HepG2 (cell line): Measurements from ENCODE around the gene ZDHHC16. TPM values are rescaled to one million over a fixed set of nuclear protein-coding genes. Genes with fewer than 3 reads are reported as not detected.
A peak's percentile ranks its signal among the peaks of the same experiment; 100 is the strongest.

ENCODE experiments used
- CEBPB ChIP-seq: IDR thresholded peaks from 2 replicates; pipeline ENCODE4 v1.6.1; 2011; ENCODE audit warnings: low read depth, low read length, improper control_type of control experiment, borderline replicate concordance
- FLYWCH1 ChIP-seq: sonication (generic); formaldehyde crosslinking; IDR thresholded peaks from 2 replicates; pipeline ENCODE4 v1.8.1; 2023; ENCODE audit warnings: mild to moderate bottlenecking, missing genetic modification reagents
- FOXP4 ChIP-seq: sonication (generic); formaldehyde crosslinking; IDR thresholded peaks from 2 replicates; pipeline ENCODE4 v1.4.0; 2020; ENCODE audit warnings: missing genetic modification reagents
- KDM5A ChIP-seq: fragments of 200-600 bp; sonication (generic); IDR thresholded peaks from 2 replicates; pipeline ENCODE4 v1.7.0; 2018; ENCODE audit warnings: antibody characterized with exemption, mild to moderate bottlenecking, low read length, borderline replicate concordance
- NFYB ChIP-seq: sonication (generic); formaldehyde crosslinking; IDR thresholded peaks from 2 replicates; pipeline ENCODE4 v1.4.0; 2020; ENCODE audit warnings: missing genetic modification reagents
- NONO ChIP-seq, 2 experiments: fragments of 450-650 bp in 1 of 2; sonication (generic) in 1 of 2; formaldehyde crosslinking in 1 of 2; IDR thresholded peaks in 1 of 2; conservative IDR thresholded peaks in 1 of 2; 2 replicates each; pipeline versions ENCODE4 v1.6.1 to v1.8.0; 2017 to 2022; ENCODE audit warnings: mild to moderate bottlenecking in 1 of 2, missing genetic modification reagents in 1 of 2, moderate library complexity in 1 of 2
- NR2C2 ChIP-seq: sonication (generic); formaldehyde crosslinking; IDR thresholded peaks from 2 replicates; pipeline ENCODE4 v1.4.0; 2020; ENCODE audit warnings: missing genetic modification reagents, mild to moderate bottlenecking, moderate library complexity, borderline replicate concordance
- NR2F6 ChIP-seq, 2 experiments: IDR thresholded peaks; 2 replicates each; pipeline ENCODE4 v1.6.1; 2016; ENCODE audit warnings: antibody characterized with exemption in 1 of 2, mild to moderate bottlenecking in 1 of 2
- RBAK ChIP-seq: sonication (generic); formaldehyde crosslinking; IDR thresholded peaks from 2 replicates; pipeline ENCODE4 v1.5.1; 2020; ENCODE audit warnings: mild to moderate bottlenecking, missing genetic modification reagents
- RBFOX2 ChIP-seq: fragments of 200-400 bp; formaldehyde crosslinking; IDR thresholded peaks from 2 replicates; pipeline ENCODE4 v1.6.1; 2017; ENCODE audit warnings: low read depth, mild to moderate bottlenecking, low read length
- SPEN ChIP-seq: sonication (generic); formaldehyde crosslinking; IDR thresholded peaks from 2 replicates; pipeline ENCODE4 v1.5.1; 2020; ENCODE audit warnings: low read depth, mild to moderate bottlenecking, missing genetic modification reagents
- SRY ChIP-seq: sonication (generic); formaldehyde crosslinking; IDR thresholded peaks from 2 replicates; pipeline ENCODE4 v1.8.0; 2022; ENCODE audit warnings: mild to moderate bottlenecking, missing genetic modification reagents
- ZNF232 ChIP-seq: sonication (generic); formaldehyde crosslinking; IDR thresholded peaks from 2 replicates; pipeline ENCODE4 v1.4.0; 2020; ENCODE audit warnings: missing genetic modification reagents, borderline replicate concordance
- ZNF253 ChIP-seq: sonication (generic); formaldehyde crosslinking; IDR thresholded peaks from 2 replicates; pipeline ENCODE4 v1.8.0; 2022; ENCODE audit warnings: mild to moderate bottlenecking, missing genetic modification reagents, borderline replicate concordance
- ZNF709 ChIP-seq: sonication (generic); formaldehyde crosslinking; IDR thresholded peaks from 2 replicates; pipeline ENCODE4 v1.5.0; 2020; ENCODE audit warnings: mild to moderate bottlenecking, missing genetic modification reagents
- ZNF749 ChIP-seq: sonication (generic); formaldehyde crosslinking; IDR thresholded peaks from 2 replicates; pipeline ENCODE4 v1.8.0; 2022; ENCODE audit warnings: mild to moderate bottlenecking, missing genetic modification reagents, moderate library complexity, borderline replicate concordance
- ZNF878 ChIP-seq: sonication (generic); formaldehyde crosslinking; IDR thresholded peaks from 2 replicates; pipeline ENCODE4 v1.8.1; 2023; ENCODE audit warnings: mild to moderate bottlenecking, missing genetic modification reagents, moderate library complexity
- polyA plus RNA-seq, 8 experiments: library from polyadenylated mRNA; depleted of rRNA in 3 of 8; stranded (reverse) in 7 of 8; unstranded in 1 of 8; fragments of >200 nt; fragmentation: Illumina TruSeq in 4 of 8; extraction: Trizol in 4 of 8; gene quantifications; 2 replicates each; pipeline versions ENCODE4 v1.2.1 to v1.2.3, GENCODE V29; 2011 to 2016; ENCODE audit warnings: low read depth in 4 of 8, missing spikeins in 1 of 8, mixed read lengths in 1 of 8; ENCODE audit not compliant: insufficient read depth in 1 of 8
- total RNA-seq, 5 experiments: library from RNA; depleted of rRNA; stranded (reverse); fragments of >200 nt; fragmentation: Illumina TruSeq; extraction: Trizol; gene quantifications; 2 replicates each; pipeline ENCODE4 v1.2.3, GENCODE V29; 2016; ENCODE audit warnings: low read depth in 1 of 5
- TF ChIP-seq, protein P1 (sequence below): sonication (generic); formaldehyde crosslinking; IDR thresholded peaks from 2 replicates; pipeline ENCODE4 v1.8.1; 2022; ENCODE audit warnings: mild to moderate bottlenecking, missing genetic modification reagents
- TF ChIP-seq, protein P2 (sequence below): sonication (generic); formaldehyde crosslinking; IDR thresholded peaks from 2 replicates; pipeline ENCODE4 v1.5.1; 2020; ENCODE audit warnings: mild to moderate bottlenecking, missing genetic modification reagents

Gene ZDHHC16
- total and polyA plus RNA-seq, 2 of the 13 experiments (the other 11 are each of a cell fraction or from before 2014, with no cell fraction given): 40.8 to 41.8 TPM

GRCh38 chr10:97425964-97426775 is 19.8 kb upstream of the ZDHHC16 start, which contains the start of gene PGAM1 (continued):
- TF ChIP-seq NFYB (CRISPR knock-in tag) (no peak), ZNF253 (no peak), NR2C2 (peak; percentile 97), NR2F6 (IDR thresholded peaks at IDR 0.05) (no peak), NR2F6 (CRISPR knock-in tag; IDR thresholded peaks at IDR 0.05) (peak; percentile 62; the same call in 1 of the 2 replicates), FLYWCH1 (no peak), NONO (IDR thresholded peaks at IDR 0.05) (no peak), NONO (CRISPR knock-in tag; conservative IDR thresholded peaks at IDR 0.05) (peak; percentile 43), ZNF709 (peak; percentile 69; the same call in 1 of the 2 replicates), CEBPB (no peak), ZNF749 (no peak), KDM5A (no peak), ZNF878 (no peak), SRY (CRISPR knock-in tag) (no peak), RBAK (CRISPR knock-in tag) (no peak), FOXP4 (CRISPR knock-in tag) (no peak; the same call in 1 of the 2 replicates), ZNF232 (CRISPR knock-in tag) (no peak), RBFOX2 (peak; percentile 97), SPEN (CRISPR knock-in tag) (peak; percentile 77; the same call in 1 of the 2 replicates)
- TF ChIP-seq, protein P1, sequence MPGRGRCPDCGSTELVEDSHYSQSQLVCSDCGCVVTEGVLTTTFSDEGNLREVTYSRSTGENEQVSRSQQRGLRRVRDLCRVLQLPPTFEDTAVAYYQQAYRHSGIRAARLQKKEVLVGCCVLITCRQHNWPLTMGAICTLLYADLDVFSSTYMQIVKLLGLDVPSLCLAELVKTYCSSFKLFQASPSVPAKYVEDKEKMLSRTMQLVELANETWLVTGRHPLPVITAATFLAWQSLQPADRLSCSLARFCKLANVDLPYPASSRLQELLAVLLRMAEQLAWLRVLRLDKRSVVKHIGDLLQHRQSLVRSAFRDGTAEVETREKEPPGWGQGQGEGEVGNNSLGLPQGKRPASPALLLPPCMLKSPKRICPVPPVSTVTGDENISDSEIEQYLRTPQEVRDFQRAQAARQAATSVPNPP: no peak
- TF ChIP-seq, protein P2, sequence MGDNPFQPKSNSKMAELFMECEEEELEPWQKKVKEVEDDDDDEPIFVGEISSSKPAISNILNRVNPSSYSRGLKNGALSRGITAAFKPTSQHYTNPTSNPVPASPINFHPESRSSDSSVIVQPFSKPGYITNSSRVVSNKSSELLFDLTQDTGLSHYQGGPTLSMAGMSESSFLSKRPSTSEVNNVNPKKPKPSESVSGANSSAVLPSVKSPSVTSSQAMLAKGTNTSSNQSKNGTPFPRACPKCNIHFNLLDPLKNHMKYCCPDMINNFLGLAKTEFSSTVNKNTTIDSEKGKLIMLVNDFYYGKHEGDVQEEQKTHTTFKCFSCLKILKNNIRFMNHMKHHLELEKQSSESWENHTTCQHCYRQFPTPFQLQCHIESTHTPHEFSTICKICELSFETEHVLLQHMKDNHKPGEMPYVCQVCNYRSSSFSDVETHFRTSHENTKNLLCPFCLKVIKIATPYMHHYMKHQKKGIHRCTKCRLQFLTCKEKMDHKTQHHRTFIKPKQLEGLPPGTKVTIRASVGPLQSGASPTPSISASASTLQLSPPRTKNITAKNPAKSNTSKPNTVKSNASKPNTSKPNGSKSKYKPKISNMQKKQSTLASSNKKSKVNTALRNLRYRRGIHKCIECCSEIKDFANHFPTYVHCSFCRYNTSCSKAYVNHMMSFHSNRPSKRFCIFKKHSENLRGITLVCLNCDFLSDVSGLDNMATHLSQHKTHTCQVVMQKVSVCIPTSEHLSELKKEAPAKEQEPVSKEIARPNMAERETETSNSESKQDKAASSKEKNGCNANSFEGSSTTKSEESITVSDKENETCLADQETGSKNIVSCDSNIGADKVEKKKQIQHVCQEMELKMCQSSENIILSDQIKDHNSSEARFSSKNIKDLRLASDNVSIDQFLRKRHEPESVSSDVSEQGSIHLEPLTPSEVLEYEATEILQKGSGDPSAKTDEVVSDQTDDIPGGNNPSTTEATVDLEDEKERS (CRISPR knock-in tag): no peak
